WTC11 (cell line): ENCODE results near the gene SAMSN1. TPM values are rescaled to one million over a fixed set of nuclear protein-coding genes. Genes with fewer than 3 reads are reported as not detected.

Source experiments
- ATAC-seq: fragments of 200-7000 bp; cut with Tn5 transposase; 2 replicates; pipeline ENCODE4 v1.10.0; 2021; ENCODE audit warnings: mild to moderate bottlenecking, moderate library complexity
- CTCF ChIA-PET: fragments of 300-600 bp; sonication (Branson Sonifier 250); formaldehyde crosslinking; loops from one replicate; lab custom pipeline; 2021; ENCODE audit warnings: antibody characterized with exemption; lab: Charles Lee
- POLR2A ChIA-PET: fragments of 350-600 bp; sonication (Branson Sonifier 250); formaldehyde crosslinking; loops from one replicate; lab custom pipeline; 2021; ENCODE audit warnings: antibody characterized with exemption; lab: Charles Lee
- DNase-seq: peaks from one replicate; pipeline ENCODE4 v3.0.0; 2021; ENCODE audit warnings: low spot score
- H3K27ac Mint-ChIP-seq: 2 replicates; pipeline ENCODE4 v1.8.0; 2021; ENCODE audit warnings: mixed read lengths
- H3K27me3 Mint-ChIP-seq: 2 replicates; pipeline ENCODE4 v1.8.0; 2021; ENCODE audit warnings: low read depth, mild to moderate bottlenecking, moderate library complexity, mixed read lengths
- H3K36me3 Mint-ChIP-seq: 2 replicates; pipeline ENCODE4 v1.8.0; 2021; ENCODE audit warnings: mixed read lengths
- H3K4me1 Mint-ChIP-seq: 2 replicates; pipeline ENCODE4 v1.8.0; 2022; ENCODE audit warnings: mixed read lengths
- H3K4me3 Mint-ChIP-seq: 2 replicates; pipeline ENCODE4 v1.8.0; 2021; ENCODE audit warnings: mild to moderate bottlenecking, moderate library complexity, mixed read lengths
- H3K9me3 Mint-ChIP-seq: 2 replicates; pipeline ENCODE4 v1.8.0; 2021; ENCODE audit warnings: mixed read lengths
- ATF1 ChIP-seq: sonication (generic); formaldehyde crosslinking; IDR thresholded peaks from 2 replicates; pipeline ENCODE4 v1.8.1; 2023; ENCODE audit warnings: mild to moderate bottlenecking, moderate library complexity, missing genetic modification reagents
- CREM ChIP-seq: sonication (generic); formaldehyde crosslinking; IDR thresholded peaks from 2 replicates; pipeline ENCODE4 v1.8.1; 2022; ENCODE audit warnings: mild to moderate bottlenecking, missing genetic modification reagents, moderate library complexity
- ELF4 ChIP-seq: sonication (generic); formaldehyde crosslinking; IDR thresholded peaks from 2 replicates; pipeline ENCODE4 v1.8.1; 2022; ENCODE audit warnings: low read depth, mild to moderate bottlenecking, moderate library complexity, missing genetic modification reagents
- ETV6 ChIP-seq: sonication (generic); formaldehyde crosslinking; IDR thresholded peaks from 2 replicates; pipeline ENCODE4 v1.8.1; 2022; ENCODE audit warnings: mild to moderate bottlenecking, missing genetic modification reagents
- FOXJ3 ChIP-seq: sonication (generic); formaldehyde crosslinking; IDR thresholded peaks from 2 replicates; pipeline ENCODE4 v1.9.0; 2021; ENCODE audit warnings: missing genetic modification reagents, mild to moderate bottlenecking, borderline replicate concordance
- JAZF1 ChIP-seq: fragments of 250-450 bp; sonication (Bioruptor Pico); IDR thresholded peaks from 2 replicates; pipeline ENCODE4 v1.9.0; 2021; ENCODE audit warnings: moderate library complexity, mild to moderate bottlenecking, inconsistent platforms
- KAT7 ChIP-seq: sonication (generic); formaldehyde crosslinking; IDR thresholded peaks from 2 replicates; pipeline ENCODE4 v1.8.1; 2023; ENCODE audit warnings: missing genetic modification reagents, mild to moderate bottlenecking, borderline replicate concordance
- RELA ChIP-seq: sonication (generic); formaldehyde crosslinking; IDR thresholded peaks from 2 replicates; pipeline ENCODE4 v1.8.1; 2022; ENCODE audit warnings: missing genetic modification reagents, mild to moderate bottlenecking, borderline replicate concordance
- ZBTB21 ChIP-seq: sonication (generic); formaldehyde crosslinking; IDR thresholded peaks from 2 replicates; pipeline ENCODE4 v1.8.1; 2023; ENCODE audit warnings: mild to moderate bottlenecking, missing genetic modification reagents, borderline replicate concordance
- ZNF121 ChIP-seq: sonication (generic); formaldehyde crosslinking; IDR thresholded peaks from 2 replicates; pipeline ENCODE4 v1.8.0; 2023; ENCODE audit warnings: missing genetic modification reagents
- ZNF232 ChIP-seq: sonication (generic); formaldehyde crosslinking; IDR thresholded peaks from 2 replicates; pipeline ENCODE4 v1.8.0; 2022; ENCODE audit warnings: mild to moderate bottlenecking, missing genetic modification reagents
- ZNF416 ChIP-seq: fragments of 250-450 bp; sonication (Bioruptor Pico); IDR thresholded peaks from 2 replicates; pipeline ENCODE4 v1.9.0; 2021; ENCODE audit warnings: mild to moderate bottlenecking, inconsistent platforms
- ZNF423 ChIP-seq: fragments of 250-450 bp; sonication (Bioruptor Pico); IDR thresholded peaks from 2 replicates; pipeline ENCODE4 v2.1.2; 2022; ENCODE audit warnings: mild to moderate bottlenecking, moderate library complexity
- total RNA-seq: library from RNA; stranded (reverse); gene quantifications from 3 replicates; pipeline ENCODE4 v1.2.3, GENCODE V29; 2021
- TF ChIP-seq, protein P1 (sequence below): sonication (generic); formaldehyde crosslinking; IDR thresholded peaks from 2 replicates; pipeline ENCODE4 v1.8.0; 2022; ENCODE audit warnings: mild to moderate bottlenecking, missing genetic modification reagents
- TF ChIP-seq, protein P2 (sequence below): sonication (generic); formaldehyde crosslinking; IDR thresholded peaks from 2 replicates; pipeline ENCODE4 v1.8.1; 2023; ENCODE audit warnings: mild to moderate bottlenecking, missing genetic modification reagents
- TF ChIP-seq, protein P3 (sequence below): fragments of 250-450 bp; sonication (Bioruptor Pico); IDR thresholded peaks from 2 replicates; pipeline ENCODE4 v1.8.0; 2021; ENCODE audit warnings: mild to moderate bottlenecking
- TF ChIP-seq, protein P4 (sequence below): sonication (generic); formaldehyde crosslinking; IDR thresholded peaks from 2 replicates; pipeline ENCODE4 v1.8.1; 2022; ENCODE audit warnings: mild to moderate bottlenecking, missing genetic modification reagents, moderate library complexity, borderline replicate concordance
- TF ChIP-seq, protein P5 (sequence below): sonication (generic); formaldehyde crosslinking; IDR thresholded peaks from 2 replicates; pipeline ENCODE4 v1.8.0; 2022; ENCODE audit warnings: mild to moderate bottlenecking, missing genetic modification reagents
- TF ChIP-seq, protein P6 (sequence below): fragments of 250-450 bp; sonication (Bioruptor Pico); conservative IDR thresholded peaks from 2 replicates; pipeline ENCODE4 v1.9.0; 2021; ENCODE audit warnings: mild to moderate bottlenecking

The SAMSN1 gene
- total RNA-seq, 1 experiment from 2014 or later, result 1.2 TPM

DNA sequence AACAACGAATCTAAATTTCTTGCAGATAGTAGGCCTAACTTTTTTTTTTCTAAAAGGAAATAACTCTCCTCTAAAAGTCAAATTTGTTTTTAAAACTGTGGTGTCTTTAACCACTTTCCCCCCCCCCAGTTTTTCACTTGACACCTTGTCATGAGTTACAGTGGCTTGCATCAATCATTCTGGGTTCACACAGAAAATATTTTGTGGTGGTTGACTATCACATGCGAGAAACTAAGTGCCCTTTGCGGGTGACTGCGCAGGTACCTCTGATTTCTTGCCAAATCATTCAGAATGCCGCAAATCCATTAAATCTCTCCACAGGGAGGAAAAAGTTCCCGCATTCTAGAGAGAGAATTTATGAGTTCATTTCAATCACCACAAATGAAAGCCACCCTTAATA lies 23.8 kb upstream of the SAMSN1 start:
- no peak for TF ChIP-seq ZBTB21 (CRISPR knock-in tag)
- TF ChIP-seq ZNF416 (CRISPR knock-in tag), result no peak
- no peak for TF ChIP-seq RELA (CRISPR knock-in tag)
- TF ChIP-seq, protein P1, sequence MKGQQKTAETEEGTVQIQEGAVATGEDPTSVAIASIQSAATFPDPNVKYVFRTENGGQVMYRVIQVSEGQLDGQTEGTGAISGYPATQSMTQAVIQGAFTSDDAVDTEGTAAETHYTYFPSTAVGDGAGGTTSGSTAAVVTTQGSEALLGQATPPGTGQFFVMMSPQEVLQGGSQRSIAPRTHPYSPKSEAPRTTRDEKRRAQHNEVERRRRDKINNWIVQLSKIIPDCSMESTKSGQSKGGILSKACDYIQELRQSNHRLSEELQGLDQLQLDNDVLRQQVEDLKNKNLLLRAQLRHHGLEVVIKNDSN (CRISPR knock-in tag), result no peak
- no peak for TF ChIP-seq FOXJ3 (CRISPR knock-in tag)
- TF ChIP-seq ZNF232 (CRISPR knock-in tag), result no peak
- TF ChIP-seq, protein P2, sequence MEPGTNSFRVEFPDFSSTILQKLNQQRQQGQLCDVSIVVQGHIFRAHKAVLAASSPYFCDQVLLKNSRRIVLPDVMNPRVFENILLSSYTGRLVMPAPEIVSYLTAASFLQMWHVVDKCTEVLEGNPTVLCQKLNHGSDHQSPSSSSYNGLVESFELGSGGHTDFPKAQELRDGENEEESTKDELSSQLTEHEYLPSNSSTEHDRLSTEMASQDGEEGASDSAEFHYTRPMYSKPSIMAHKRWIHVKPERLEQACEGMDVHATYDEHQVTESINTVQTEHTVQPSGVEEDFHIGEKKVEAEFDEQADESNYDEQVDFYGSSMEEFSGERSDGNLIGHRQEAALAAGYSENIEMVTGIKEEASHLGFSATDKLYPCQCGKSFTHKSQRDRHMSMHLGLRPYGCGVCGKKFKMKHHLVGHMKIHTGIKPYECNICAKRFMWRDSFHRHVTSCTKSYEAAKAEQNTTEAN (CRISPR knock-in tag), result no peak
- TF ChIP-seq ZNF423 (CRISPR knock-in tag), result no peak
- TF ChIP-seq, protein P3, sequence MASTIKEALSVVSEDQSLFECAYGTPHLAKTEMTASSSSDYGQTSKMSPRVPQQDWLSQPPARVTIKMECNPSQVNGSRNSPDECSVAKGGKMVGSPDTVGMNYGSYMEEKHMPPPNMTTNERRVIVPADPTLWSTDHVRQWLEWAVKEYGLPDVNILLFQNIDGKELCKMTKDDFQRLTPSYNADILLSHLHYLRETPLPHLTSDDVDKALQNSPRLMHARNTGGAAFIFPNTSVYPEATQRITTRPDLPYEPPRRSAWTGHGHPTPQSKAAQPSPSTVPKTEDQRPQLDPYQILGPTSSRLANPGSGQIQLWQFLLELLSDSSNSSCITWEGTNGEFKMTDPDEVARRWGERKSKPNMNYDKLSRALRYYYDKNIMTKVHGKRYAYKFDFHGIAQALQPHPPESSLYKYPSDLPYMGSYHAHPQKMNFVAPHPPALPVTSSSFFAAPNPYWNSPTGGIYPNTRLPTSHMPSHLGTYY, result no peak
- TF ChIP-seq CREM (CRISPR knock-in tag), result no peak
- TF ChIP-seq JAZF1 (CRISPR knock-in tag), result no peak
- TF ChIP-seq ELF4 (CRISPR knock-in tag), result no peak
- TF ChIP-seq, protein P4, sequence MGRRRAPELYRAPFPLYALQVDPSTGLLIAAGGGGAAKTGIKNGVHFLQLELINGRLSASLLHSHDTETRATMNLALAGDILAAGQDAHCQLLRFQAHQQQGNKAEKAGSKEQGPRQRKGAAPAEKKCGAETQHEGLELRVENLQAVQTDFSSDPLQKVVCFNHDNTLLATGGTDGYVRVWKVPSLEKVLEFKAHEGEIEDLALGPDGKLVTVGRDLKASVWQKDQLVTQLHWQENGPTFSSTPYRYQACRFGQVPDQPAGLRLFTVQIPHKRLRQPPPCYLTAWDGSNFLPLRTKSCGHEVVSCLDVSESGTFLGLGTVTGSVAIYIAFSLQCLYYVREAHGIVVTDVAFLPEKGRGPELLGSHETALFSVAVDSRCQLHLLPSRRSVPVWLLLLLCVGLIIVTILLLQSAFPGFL (CRISPR knock-in tag), result no peak
- TF ChIP-seq, protein P5, sequence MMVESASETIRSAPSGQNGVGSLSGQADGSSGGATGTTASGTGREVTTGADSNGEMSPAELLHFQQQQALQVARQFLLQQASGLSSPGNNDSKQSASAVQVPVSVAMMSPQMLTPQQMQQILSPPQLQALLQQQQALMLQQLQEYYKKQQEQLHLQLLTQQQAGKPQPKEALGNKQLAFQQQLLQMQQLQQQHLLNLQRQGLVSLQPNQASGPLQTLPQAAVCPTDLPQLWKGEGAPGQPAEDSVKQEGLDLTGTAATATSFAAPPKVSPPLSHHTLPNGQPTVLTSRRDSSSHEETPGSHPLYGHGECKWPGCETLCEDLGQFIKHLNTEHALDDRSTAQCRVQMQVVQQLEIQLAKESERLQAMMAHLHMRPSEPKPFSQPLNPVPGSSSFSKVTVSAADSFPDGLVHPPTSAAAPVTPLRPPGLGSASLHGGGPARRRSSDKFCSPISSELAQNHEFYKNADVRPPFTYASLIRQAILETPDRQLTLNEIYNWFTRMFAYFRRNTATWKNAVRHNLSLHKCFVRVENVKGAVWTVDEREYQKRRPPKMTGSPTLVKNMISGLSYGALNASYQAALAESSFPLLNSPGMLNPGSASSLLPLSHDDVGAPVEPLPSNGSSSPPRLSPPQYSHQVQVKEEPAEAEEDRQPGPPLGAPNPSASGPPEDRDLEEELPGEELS (CRISPR knock-in tag), result no peak
- Mint-ChIP-seq H3K27me3 (no peaks in the 10 kb centered on the region), H3K4me1 (peaks cover 10% of the 10 kb centered on the region), H3K36me3 (no peaks in the 10 kb centered on the region), H3K27ac (no peak overlapping the region), H3K4me3 (no peak overlapping the region), H3K9me3 (no peaks in the 10 kb centered on the region)
- ATAC-seq (no peak), DNase-seq (no peak)
- ChIA-PET POLR2A (no interaction called here), CTCF (interaction anchor here (1.0 kb wide), 1 partner anchor 168 kb away, joined by 3 read pairs; no protein-coding TSS in a partner anchor)

DNA sequence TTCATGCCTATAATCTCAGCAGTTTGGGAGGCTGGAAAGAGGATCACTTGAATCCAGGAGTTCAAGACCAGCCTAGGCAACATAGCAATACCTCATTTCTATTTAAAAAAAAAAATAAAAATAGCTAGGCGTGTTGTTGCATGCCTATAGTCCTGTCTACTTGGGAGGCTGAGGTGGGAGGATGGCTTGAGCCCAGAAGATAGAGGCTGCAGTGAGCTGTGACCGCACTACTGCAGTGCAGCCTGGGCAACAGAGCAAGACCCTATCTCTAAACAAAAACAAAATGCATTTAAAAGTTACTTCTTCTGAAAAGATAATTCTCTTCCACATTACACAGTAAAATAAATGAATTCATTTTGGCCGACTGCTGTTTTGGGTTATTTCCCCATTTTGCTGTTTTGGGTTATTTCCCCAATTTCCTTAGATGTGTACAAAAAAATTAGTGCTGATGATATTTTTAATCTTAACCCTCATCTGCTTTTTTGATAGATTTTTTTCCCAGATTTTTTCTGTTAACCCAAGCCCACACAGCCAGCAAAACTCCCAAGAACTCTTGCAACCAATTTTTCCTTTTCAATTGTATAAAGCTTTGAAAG lies 23.0 kb upstream of the SAMSN1 start:
- H3K4me1 Mint-ChIP-seq, result peaks cover 12% of the 10 kb centered on the region
- ATAC-seq, result no peak
- no peak overlapping the region for H3K27ac Mint-ChIP-seq
- CTCF ChIA-PET, result no interaction called here
- peaks cover 7% of the 10 kb centered on the region for H3K9me3 Mint-ChIP-seq
- POLR2A ChIA-PET, result no interaction called here
- no peak for TF ChIP-seq KAT7
- TF ChIP-seq, protein P6, sequence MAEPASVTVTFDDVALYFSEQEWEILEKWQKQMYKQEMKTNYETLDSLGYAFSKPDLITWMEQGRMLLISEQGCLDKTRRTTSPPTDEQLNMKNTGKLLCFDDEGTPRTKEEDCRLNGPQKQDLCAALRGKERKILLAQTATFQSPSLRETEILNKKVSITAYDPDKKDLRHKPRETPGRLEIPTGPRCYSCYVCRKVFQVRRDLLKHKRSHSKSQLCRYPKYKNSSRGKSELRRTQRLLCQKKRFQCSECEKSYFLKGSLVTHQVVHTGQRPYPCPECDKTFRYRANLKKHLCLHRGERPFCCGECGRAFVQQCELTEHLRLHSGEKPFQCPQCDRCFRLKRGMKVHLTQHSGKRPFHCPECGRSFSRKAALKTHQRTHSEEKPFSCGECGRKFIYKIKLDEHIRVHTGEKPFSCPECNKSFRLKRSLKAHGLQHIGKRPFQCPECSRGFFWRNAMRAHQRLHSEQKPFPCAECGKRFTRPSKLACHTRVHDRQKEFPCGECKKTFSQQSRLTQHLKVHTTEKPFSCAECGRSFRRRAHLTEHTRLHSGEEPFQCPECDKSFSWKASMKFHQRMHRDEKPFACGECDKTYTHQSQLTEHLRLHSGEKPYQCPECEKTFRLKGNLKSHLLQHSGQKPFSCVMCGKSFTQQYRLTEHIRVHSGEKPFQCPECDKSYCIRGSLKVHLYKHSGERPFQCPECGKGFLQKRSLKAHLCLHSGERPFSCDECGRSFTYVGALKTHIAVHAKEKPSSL, result no peak
- TF ChIP-seq ATF1 (CRISPR knock-in tag), result no peak
- TF ChIP-seq ZNF121 (CRISPR knock-in tag), result peak; percentile 77; the same call in 1 of the 2 replicates
- TF ChIP-seq ETV6 (CRISPR knock-in tag), result no peak
- DNase-seq, result no peak
- H3K27me3 Mint-ChIP-seq, result no peaks in the 10 kb centered on the region
- H3K4me3 Mint-ChIP-seq, result no peak overlapping the region
- H3K36me3 Mint-ChIP-seq, result peaks cover 2% of the 10 kb centered on the region; the same call in 1 of the 2 replicates
